AG10803 (cell line): ENCODE measurements around the gene NEK6.

Experiments
- DNase-seq: peaks from one replicate; pipeline ENCODE4 v3.0.0; 2010; ENCODE audit warnings: low read depth
- H3K4me3 ChIP-seq: 2 replicates; pipeline ENCODE4 v1.5.1; 2011; ENCODE audit warnings: mild to moderate bottlenecking, low read length, control low read depth
- CTCF ChIP-seq: conservative IDR thresholded peaks from 2 replicates; pipeline ENCODE4 v1.5.1; 2011; ENCODE audit warnings: mild to moderate bottlenecking, low read length, control low read depth, inconsistent platforms

The NEK6 gene

GRCh38 chr9:124399968-124400940, 142.5 kb downstream of the NEK6 start:
- no peak for TF ChIP-seq CTCF
- H3K4me3 ChIP-seq, result peak overlapping the region; percentile 10
- DNase-seq, result no peak
